H1 (cell line): ENCODE measurements around the gene BRINP3. TPM values are rescaled to one million over a fixed set of nuclear protein-coding genes. Genes with fewer than 3 reads are reported as not detected.

Source experiments
- CREB1 ChIP-seq: IDR thresholded peaks from 2 replicates; pipeline ENCODE4 v1.6.1; 2012; ENCODE audit warnings: inconsistent platforms
- EGR1 ChIP-seq: IDR thresholded peaks from 2 replicates; pipeline ENCODE4 v1.6.1; 2011; ENCODE audit warnings: low read depth, low read length, borderline replicate concordance
- KDM5A ChIP-seq: fragments of 200-600 bp; IDR thresholded peaks from 2 replicates; pipeline ENCODE4 v1.7.1; 2012; ENCODE audit warnings: mild to moderate bottlenecking, low read length, inconsistent platforms, mixed read lengths
- RNF2 ChIP-seq: fragments of 200-900, 300-1000 bp; sonication (generic); IDR thresholded peaks from 2 replicates; pipeline ENCODE4 v1.7.1; 2016; ENCODE audit warnings: borderline replicate concordance, low read depth, mild to moderate bottlenecking, antibody characterized with exemption, low read length; ENCODE audit not compliant: poor library complexity, severe bottlenecking; ENCODE audit errors: missing control alignments
- SAP30 ChIP-seq: fragments of 300-600 bp; sonication (generic); IDR thresholded peaks from 2 replicates; pipeline ENCODE4 v1.7.1; 2012; ENCODE audit warnings: low read length, moderate library complexity, mild to moderate bottlenecking, inconsistent platforms; ENCODE audit not compliant: insufficient read depth, insufficient replicate concordance
- YY1 ChIP-seq: IDR thresholded peaks from 2 replicates; pipeline ENCODE4 v1.6.1; 2011; ENCODE audit warnings: low read depth, mild to moderate bottlenecking, low read length
- polyA plus RNA-seq, 7 experiments: library from polyadenylated mRNA; depleted of rRNA in 3 of 7; stranded (reverse) in 5 of 7; unstranded in 2 of 7; fragments of >200 nt in 5 of 7; fragments of 200-250 nt in 2 of 7; gene quantifications; 1 replicate in 5 of 7; 2 replicates in 1 of 7; 4 replicates in 1 of 7; pipeline versions ENCODE4 v1.2.1 to v1.2.3, GENCODE V29; 2011 to 2013; ENCODE audit warnings: missing spikeins in 2 of 7, mixed read lengths in 2 of 7
- total RNA-seq: library from RNA; stranded (reverse); fragmentation: NEBNext Ultra II Directional; extraction: Animal tissue kit (Norgen Biotek cat#: 25700); gene quantifications from 2 replicates; pipeline ENCODE4 v1.2.1, GENCODE V29; 2021
- TF ChIP-seq, protein P1 (sequence below): fragments of 300-600 bp; sonication (generic); IDR thresholded peaks from 2 replicates; pipeline ENCODE4 v1.7.1; 2012; ENCODE audit warnings: low read length, moderate library complexity, mild to moderate bottlenecking, inconsistent platforms; ENCODE audit not compliant: insufficient replicate concordance
- TF ChIP-seq, protein P2 (sequence below): IDR thresholded peaks from 2 replicates; pipeline ENCODE4 v1.6.1; 2012; ENCODE audit warnings: inconsistent platforms

The BRINP3 gene
- total and polyA plus RNA-seq, 2 of the 8 experiments (the other 6 are each of a cell fraction or from before 2014, with no cell fraction given) = not detected

DNA sequence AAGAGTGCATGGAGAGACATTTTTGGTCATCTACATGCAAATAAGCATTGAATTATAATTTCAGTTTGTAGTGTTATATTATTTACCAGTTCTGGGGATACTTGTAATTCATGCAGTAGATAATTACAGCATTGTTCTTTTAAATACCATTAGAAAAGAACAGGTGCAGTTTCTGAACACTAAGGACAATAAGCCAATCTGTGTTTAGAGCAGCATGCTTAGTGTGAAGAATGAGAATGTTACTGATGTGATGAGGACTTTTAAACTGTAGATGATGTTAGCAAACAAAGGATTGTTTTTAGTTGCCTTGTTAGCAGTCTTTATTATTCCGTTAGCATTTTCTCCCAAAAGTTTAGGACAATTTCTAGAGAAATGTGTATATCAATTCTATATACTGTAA lies 348.3 kb downstream of the BRINP3 start (continued):
- TF ChIP-seq, protein P1, sequence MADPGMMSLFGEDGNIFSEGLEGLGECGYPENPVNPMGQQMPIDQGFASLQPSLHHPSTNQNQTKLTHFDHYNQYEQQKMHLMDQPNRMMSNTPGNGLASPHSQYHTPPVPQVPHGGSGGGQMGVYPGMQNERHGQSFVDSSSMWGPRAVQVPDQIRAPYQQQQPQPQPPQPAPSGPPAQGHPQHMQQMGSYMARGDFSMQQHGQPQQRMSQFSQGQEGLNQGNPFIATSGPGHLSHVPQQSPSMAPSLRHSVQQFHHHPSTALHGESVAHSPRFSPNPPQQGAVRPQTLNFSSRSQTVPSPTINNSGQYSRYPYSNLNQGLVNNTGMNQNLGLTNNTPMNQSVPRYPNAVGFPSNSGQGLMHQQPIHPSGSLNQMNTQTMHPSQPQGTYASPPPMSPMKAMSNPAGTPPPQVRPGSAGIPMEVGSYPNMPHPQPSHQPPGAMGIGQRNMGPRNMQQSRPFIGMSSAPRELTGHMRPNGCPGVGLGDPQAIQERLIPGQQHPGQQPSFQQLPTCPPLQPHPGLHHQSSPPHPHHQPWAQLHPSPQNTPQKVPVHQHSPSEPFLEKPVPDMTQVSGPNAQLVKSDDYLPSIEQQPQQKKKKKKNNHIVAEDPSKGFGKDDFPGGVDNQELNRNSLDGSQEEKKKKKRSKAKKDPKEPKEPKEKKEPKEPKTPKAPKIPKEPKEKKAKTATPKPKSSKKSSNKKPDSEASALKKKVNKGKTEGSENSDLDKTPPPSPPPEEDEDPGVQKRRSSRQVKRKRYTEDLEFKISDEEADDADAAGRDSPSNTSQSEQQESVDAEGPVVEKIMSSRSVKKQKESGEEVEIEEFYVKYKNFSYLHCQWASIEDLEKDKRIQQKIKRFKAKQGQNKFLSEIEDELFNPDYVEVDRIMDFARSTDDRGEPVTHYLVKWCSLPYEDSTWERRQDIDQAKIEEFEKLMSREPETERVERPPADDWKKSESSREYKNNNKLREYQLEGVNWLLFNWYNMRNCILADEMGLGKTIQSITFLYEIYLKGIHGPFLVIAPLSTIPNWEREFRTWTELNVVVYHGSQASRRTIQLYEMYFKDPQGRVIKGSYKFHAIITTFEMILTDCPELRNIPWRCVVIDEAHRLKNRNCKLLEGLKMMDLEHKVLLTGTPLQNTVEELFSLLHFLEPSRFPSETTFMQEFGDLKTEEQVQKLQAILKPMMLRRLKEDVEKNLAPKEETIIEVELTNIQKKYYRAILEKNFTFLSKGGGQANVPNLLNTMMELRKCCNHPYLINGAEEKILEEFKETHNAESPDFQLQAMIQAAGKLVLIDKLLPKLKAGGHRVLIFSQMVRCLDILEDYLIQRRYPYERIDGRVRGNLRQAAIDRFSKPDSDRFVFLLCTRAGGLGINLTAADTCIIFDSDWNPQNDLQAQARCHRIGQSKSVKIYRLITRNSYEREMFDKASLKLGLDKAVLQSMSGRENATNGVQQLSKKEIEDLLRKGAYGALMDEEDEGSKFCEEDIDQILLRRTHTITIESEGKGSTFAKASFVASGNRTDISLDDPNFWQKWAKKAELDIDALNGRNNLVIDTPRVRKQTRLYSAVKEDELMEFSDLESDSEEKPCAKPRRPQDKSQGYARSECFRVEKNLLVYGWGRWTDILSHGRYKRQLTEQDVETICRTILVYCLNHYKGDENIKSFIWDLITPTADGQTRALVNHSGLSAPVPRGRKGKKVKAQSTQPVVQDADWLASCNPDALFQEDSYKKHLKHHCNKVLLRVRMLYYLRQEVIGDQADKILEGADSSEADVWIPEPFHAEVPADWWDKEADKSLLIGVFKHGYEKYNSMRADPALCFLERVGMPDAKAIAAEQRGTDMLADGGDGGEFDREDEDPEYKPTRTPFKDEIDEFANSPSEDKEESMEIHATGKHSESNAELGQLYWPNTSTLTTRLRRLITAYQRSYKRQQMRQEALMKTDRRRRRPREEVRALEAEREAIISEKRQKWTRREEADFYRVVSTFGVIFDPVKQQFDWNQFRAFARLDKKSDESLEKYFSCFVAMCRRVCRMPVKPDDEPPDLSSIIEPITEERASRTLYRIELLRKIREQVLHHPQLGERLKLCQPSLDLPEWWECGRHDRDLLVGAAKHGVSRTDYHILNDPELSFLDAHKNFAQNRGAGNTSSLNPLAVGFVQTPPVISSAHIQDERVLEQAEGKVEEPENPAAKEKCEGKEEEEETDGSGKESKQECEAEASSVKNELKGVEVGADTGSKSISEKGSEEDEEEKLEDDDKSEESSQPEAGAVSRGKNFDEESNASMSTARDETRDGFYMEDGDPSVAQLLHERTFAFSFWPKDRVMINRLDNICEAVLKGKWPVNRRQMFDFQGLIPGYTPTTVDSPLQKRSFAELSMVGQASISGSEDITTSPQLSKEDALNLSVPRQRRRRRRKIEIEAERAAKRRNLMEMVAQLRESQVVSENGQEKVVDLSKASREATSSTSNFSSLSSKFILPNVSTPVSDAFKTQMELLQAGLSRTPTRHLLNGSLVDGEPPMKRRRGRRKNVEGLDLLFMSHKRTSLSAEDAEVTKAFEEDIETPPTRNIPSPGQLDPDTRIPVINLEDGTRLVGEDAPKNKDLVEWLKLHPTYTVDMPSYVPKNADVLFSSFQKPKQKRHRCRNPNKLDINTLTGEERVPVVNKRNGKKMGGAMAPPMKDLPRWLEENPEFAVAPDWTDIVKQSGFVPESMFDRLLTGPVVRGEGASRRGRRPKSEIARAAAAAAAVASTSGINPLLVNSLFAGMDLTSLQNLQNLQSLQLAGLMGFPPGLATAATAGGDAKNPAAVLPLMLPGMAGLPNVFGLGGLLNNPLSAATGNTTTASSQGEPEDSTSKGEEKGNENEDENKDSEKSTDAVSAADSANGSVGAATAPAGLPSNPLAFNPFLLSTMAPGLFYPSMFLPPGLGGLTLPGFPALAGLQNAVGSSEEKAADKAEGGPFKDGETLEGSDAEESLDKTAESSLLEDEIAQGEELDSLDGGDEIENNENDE = no peak
- no peak for TF ChIP-seq EGR1
- TF ChIP-seq YY1 = no peak
- no peak for TF ChIP-seq CREB1
- TF ChIP-seq KDM5A = no peak
- TF ChIP-seq SAP30 = no peak
- no peak for TF ChIP-seq RNF2
- TF ChIP-seq, protein P2, sequence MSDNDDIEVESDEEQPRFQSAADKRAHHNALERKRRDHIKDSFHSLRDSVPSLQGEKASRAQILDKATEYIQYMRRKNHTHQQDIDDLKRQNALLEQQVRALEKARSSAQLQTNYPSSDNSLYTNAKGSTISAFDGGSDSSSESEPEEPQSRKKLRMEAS = no peak
